Liver (tissue), 3 donors: Measurements from ENCODE around the gene FLNA.

Experiments
- CTCF ChIP-seq: fragments of 150-350 bp; IDR thresholded peaks from 2 replicates; pipeline ENCODE4 v1.5.1; 2017; ENCODE audit warnings: improper control_type of control experiment, low read depth, low read length; ENCODE audit not compliant: missing input control
- FOXA1 ChIP-seq: IDR thresholded peaks from 2 replicates; pipeline ENCODE4 v1.6.1; 2016; ENCODE audit warnings: antibody characterized with exemption
- GABPA ChIP-seq, 2 donors: IDR thresholded peaks in 1 of 2; conservative IDR thresholded peaks in 1 of 2; 2 replicates each; pipeline ENCODE4 v1.6.1; 2016; ENCODE audit warnings: antibody characterized with exemption in 2 of 2, mild to moderate bottlenecking in 1 of 2, moderate library complexity in 1 of 2
- JUND ChIP-seq, 2 donors: IDR thresholded peaks; 2 replicates each; pipeline ENCODE4 v1.6.1; 2016; ENCODE audit warnings: antibody characterized with exemption in 2 of 2
- RAD21 ChIP-seq, 2 donors: IDR thresholded peaks; 2 replicates each; pipeline ENCODE4 v1.6.1; 2016; ENCODE audit warnings: antibody characterized with exemption in 2 of 2, mild to moderate bottlenecking in 2 of 2
- REST ChIP-seq: IDR thresholded peaks from 2 replicates; pipeline ENCODE4 v1.6.1; 2016; ENCODE audit warnings: antibody characterized with exemption, mild to moderate bottlenecking
- donor health status: healthy.
- donor health status: healthy.

GRCh38 chrX:154419688-154420401 lies 45.4 kb upstream of the FLNA start:
- TF ChIP-seq CTCF = no peak
- no peak for TF ChIP-seq GABPA (IDR thresholded peaks at IDR 0.05 in 1 of 2, conservative IDR thresholded peaks at IDR 0.05 in 1 of 2)
- no peak for TF ChIP-seq RAD21 (IDR thresholded peaks at IDR 0.05)
- TF ChIP-seq FOXA1 = no peak
- TF ChIP-seq JUND (IDR thresholded peaks at IDR 0.05) = no peak
- TF ChIP-seq REST = no peak
